ENCODE data around the gene KIFC1.

DNA sequence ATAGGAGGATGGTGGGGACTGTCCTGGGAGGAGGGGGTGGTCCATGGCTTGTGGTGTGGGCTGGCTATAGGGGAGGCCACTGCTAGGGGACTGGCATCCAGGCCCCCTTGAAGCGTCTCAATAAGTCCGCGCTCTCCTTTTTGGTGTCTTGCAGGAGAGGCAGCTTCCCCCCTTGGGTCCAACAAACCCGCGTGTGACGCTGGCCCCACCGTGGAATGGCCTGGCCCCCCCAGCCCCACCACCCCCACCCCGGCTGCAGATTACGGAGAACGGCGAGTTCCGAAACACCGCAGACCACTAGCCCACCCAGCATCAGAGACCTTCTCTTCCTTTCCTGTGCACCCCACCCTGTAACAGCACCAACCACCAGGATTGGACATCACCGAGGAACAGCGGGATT, 60.0 kb downstream of the KIFC1 start:
- TF ChIP-seq, protein P1, sequence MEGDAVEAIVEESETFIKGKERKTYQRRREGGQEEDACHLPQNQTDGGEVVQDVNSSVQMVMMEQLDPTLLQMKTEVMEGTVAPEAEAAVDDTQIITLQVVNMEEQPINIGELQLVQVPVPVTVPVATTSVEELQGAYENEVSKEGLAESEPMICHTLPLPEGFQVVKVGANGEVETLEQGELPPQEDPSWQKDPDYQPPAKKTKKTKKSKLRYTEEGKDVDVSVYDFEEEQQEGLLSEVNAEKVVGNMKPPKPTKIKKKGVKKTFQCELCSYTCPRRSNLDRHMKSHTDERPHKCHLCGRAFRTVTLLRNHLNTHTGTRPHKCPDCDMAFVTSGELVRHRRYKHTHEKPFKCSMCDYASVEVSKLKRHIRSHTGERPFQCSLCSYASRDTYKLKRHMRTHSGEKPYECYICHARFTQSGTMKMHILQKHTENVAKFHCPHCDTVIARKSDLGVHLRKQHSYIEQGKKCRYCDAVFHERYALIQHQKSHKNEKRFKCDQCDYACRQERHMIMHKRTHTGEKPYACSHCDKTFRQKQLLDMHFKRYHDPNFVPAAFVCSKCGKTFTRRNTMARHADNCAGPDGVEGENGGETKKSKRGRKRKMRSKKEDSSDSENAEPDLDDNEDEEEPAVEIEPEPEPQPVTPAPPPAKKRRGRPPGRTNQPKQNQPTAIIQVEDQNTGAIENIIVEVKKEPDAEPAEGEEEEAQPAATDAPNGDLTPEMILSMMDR (conservative IDR thresholded peaks at IDR 0.05 in 1 of 2, IDR thresholded peaks at IDR 0.05 in 1 of 2; ENCODE audit: low read depth in 1 of 2, low read length in 2 of 2): no peak
- no peak for TF ChIP-seq EZH2 (IDR thresholded peaks at IDR 0.05; ENCODE audit: low read length, missing control alignments)
